Endothelial cell of umbilical vein (primary cell): ENCODE measurements around the gene CLASRP. TPM values are rescaled to one million over a fixed set of nuclear protein-coding genes. Genes with fewer than 3 reads are reported as not detected.
A peak's percentile ranks its signal among the peaks of the same experiment; 100 is the strongest.

Experiments
- BruUV-seq: library from RNA; stranded (reverse); fragments of 400-500 nt; replicated peaks from 2 replicates; lab custom pipeline; 2021; lab: Mats Ljungman, UMichigan
- CTCF ChIA-PET: fragments of 300-600, 350-600 bp; sonication (Branson Sonifier 250); formaldehyde crosslinking; loops from one replicate; lab custom pipeline; 2021; ENCODE audit warnings: antibody characterized with exemption, inconsistent platforms; lab: Charles Lee
- POLR2A ChIA-PET: fragments of 300-600, 350-600 bp; sonication (Branson Sonifier 250); formaldehyde crosslinking; loops from one replicate; lab custom pipeline; 2021; ENCODE audit warnings: antibody characterized with exemption, inconsistent platforms; lab: Charles Lee
- DNase-seq: peaks from one replicate; pipeline ENCODE4 v3.0.0-alpha.2; 2011; ENCODE audit warnings: low read depth, low spot score
- FAIRE-seq: peaks from 2 replicates; lab custom pipeline; 2011; peaks lifted over from hg19 to GRCh38; lab: Jason Lieb, UNC
- H2AFZ ChIP-seq: 2 replicates; pipeline ENCODE4 v1.6.0; 2012; ENCODE audit warnings: low read depth, low read length, control low read depth, inconsistent platforms
- H3K27ac ChIP-seq: 2 replicates; pipeline ENCODE4 v1.5.1; 2011; ENCODE audit warnings: low read depth, mild to moderate bottlenecking, control low read depth, low read length, moderate library complexity; ENCODE audit not compliant: insufficient read depth
- H3K27me3 ChIP-seq, 2 experiments: 2 replicates each; pipeline versions ENCODE4 v1.6.0 to v1.6.1; 2011; ENCODE audit warnings: low read length in 2 of 2, mixed read lengths in 1 of 2; ENCODE audit not compliant: control insufficient read depth in 2 of 2, insufficient read depth in 2 of 2
- H3K36me3 ChIP-seq, 2 experiments: 2 replicates in 1 of 2; 3 replicates in 1 of 2; pipeline ENCODE4 v1.5.1; 2011; ENCODE audit warnings: low read length in 2 of 2, mild to moderate bottlenecking in 1 of 2, moderate library complexity in 1 of 2; ENCODE audit not compliant: control insufficient read depth in 2 of 2, insufficient read depth in 2 of 2; ENCODE audit errors: extremely low read depth in 1 of 2
- H3K4me1 ChIP-seq: 3 replicates; pipeline ENCODE4 v1.5.1; 2011; ENCODE audit warnings: mild to moderate bottlenecking, low read length; ENCODE audit not compliant: control insufficient read depth, insufficient read depth; ENCODE audit errors: extremely low read depth
- H3K4me2 ChIP-seq: 2 replicates; pipeline ENCODE4 v1.6.1; 2011; ENCODE audit warnings: low read length, control low read depth, mixed read lengths; ENCODE audit not compliant: insufficient read depth
- H3K4me3 ChIP-seq, 3 experiments: fragments of 200-600 bp in 1 of 3; sonication (generic), shearing (Covaris generic) in 1 of 3; replicated peaks in 1 of 3; 2 replicates each; pipeline ENCODE4 v1.5.1; 2011 to 2016; ENCODE audit warnings: control low read depth in 3 of 3, low read length in 3 of 3, mild to moderate bottlenecking in 2 of 3, inconsistent platforms in 1 of 3, low read depth in 1 of 3, moderate library complexity in 1 of 3; ENCODE audit not compliant: insufficient read depth in 1 of 3
- H3K79me2 ChIP-seq: 2 replicates; pipeline ENCODE4 v1.6.0; 2012; ENCODE audit warnings: low read length, inconsistent platforms; ENCODE audit not compliant: control insufficient read depth, insufficient read depth
- H3K9ac ChIP-seq: replicated peaks from 2 replicates; pipeline ENCODE3; 2011; ENCODE audit warnings: low read length, control low read depth; ENCODE audit not compliant: insufficient read depth; ENCODE audit errors: extremely low read depth
- H3K9me1 ChIP-seq: replicated peaks from 3 replicates; pipeline ENCODE4 v1.6.0; 2011; ENCODE audit warnings: mild to moderate bottlenecking, low read length; ENCODE audit not compliant: control insufficient read depth, insufficient read depth; ENCODE audit errors: extremely low read depth
- H3K9me3 ChIP-seq: replicated peaks from 2 replicates; pipeline ENCODE4 v1.5.1; 2012; ENCODE audit warnings: low read length, inconsistent platforms; ENCODE audit not compliant: control insufficient read depth, insufficient read depth
- H4K20me1 ChIP-seq: replicated peaks from 2 replicates; pipeline ENCODE3; 2011; ENCODE audit warnings: mild to moderate bottlenecking, low read length; ENCODE audit not compliant: control insufficient read depth, insufficient read depth; ENCODE audit errors: extremely low read depth
- FOS ChIP-seq: IDR thresholded peaks from 2 replicates; pipeline ENCODE4 v1.6.1; 2011; ENCODE audit warnings: mild to moderate bottlenecking, low read length, moderate library complexity, borderline replicate concordance; ENCODE audit not compliant: insufficient read depth
- GATA2 ChIP-seq: IDR thresholded peaks from 2 replicates; pipeline ENCODE4 v1.7.0; 2011; ENCODE audit warnings: low read depth, mild to moderate bottlenecking, moderate library complexity, mixed read lengths, low read length; ENCODE audit not compliant: insufficient read length, insufficient read depth
- POLR2A ChIP-seq: IDR thresholded peaks from 2 replicates; pipeline ENCODE4 v1.6.1; 2012; ENCODE audit warnings: low read depth, mild to moderate bottlenecking, control low read depth, low read length
- POLR2AphosphoS5 ChIP-seq: IDR thresholded peaks from 2 replicates; pipeline ENCODE4 v1.6.1; 2012; ENCODE audit warnings: low read depth, mild to moderate bottlenecking, control low read depth, low read length, moderate library complexity; ENCODE audit not compliant: insufficient read depth
- dilution Hi-C: fragments of 300-500 bp; cut with MboI; formaldehyde crosslinking; loops from one replicate; pipeline ENCODE4 v1.15.0; 2019; ENCODE audit warnings: low sequenced_read_pairs; ENCODE audit not compliant: extremely low pct_ligation_motif_present
- intact Hi-C: fragments of 100-400 bp; cut with micrococcal nuclease; formaldehyde crosslinking; loops from one replicate; pipeline ENCODE4 v1.10.0; 2022
- polyA plus RNA-seq, 4 experiments: library from polyadenylated mRNA; depleted of rRNA in 3 of 4; stranded (reverse) in 3 of 4; unstranded in 1 of 4; fragments of >200 nt; gene quantifications; 2 replicates each; pipeline versions ENCODE4 v1.2.1 to v1.2.3, GENCODE V29; 2011 to 2012; ENCODE audit warnings: missing spikeins in 1 of 4
- total RNA-seq: library from RNA; stranded (reverse); gene quantifications from 2 replicates; pipeline ENCODE4 v1.2.3, GENCODE V29; 2021
- TF ChIP-seq, protein P1 (sequence below): IDR thresholded peaks from 2 replicates; pipeline ENCODE4 v1.6.1; 2011; ENCODE audit not compliant: insufficient read depth, insufficient read length
- TF ChIP-seq, protein P2 (sequence below), 2 donors: IDR thresholded peaks; 1 replicate in 1 of 2; 2 replicates in 1 of 2; pipeline ENCODE4 v1.5.1; 2011; ENCODE audit warnings: low read length in 2 of 2, mild to moderate bottlenecking in 2 of 2, moderate library complexity in 2 of 2, control low read depth in 1 of 2, inconsistent platforms in 1 of 2, low read depth in 1 of 2; ENCODE audit not compliant: insufficient read depth in 1 of 2; ENCODE audit errors: extremely low read depth in 1 of 2

The CLASRP gene
- total and polyA plus RNA-seq, 2 donors (not counting 3 experiments of a cell fraction or from before 2014, with no cell fraction given), result 40.7 to 70.7 TPM

DNA sequence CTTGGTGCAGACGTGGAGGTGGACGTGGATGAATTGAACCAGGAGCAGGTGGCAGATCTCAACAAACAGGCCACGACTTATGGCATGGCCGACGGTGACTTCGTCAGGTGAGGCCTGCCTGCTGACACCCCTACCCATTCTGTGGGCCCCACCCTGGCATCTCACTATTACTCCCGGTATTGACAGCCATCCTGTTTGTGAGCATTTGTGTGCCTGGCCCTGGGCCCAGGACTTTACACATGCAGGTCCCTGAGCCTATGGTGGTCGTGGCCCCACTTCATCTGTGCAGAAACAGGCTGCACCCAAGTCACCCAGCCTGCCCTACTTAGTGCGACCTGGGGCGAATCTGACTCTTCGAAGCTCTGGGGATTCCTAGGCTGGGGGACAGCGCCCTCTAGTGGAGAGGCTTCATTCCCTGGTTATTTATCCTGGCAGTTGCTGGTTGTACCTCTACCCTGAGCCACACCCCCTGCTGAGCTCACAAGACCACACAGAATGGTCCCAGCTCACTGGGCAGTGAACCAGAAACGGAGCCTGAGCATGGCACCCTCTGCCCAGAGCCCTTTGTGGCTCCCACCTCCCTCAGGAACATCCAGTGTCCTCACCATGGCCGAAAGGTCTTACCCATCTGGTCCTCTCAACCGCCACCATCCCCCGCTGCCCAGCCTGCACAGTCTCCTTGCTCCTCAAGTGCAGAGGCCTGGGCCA, 20.6 kb downstream of the CLASRP start:
- Histone ChIP-seq H3K4me1 (no peaks in the 10 kb centered on the region), H3K9ac (no peak overlapping the region), H3K4me2 (no peak overlapping the region), H2AFZ (no peak overlapping the region), H3K9me1 (no peaks in the 10 kb centered on the region), H3K27me3 (no peaks in the 10 kb centered on the region), H3K4me3 (no peak overlapping the region), H3K27ac (no peak overlapping the region), H3K79me2 (no peaks in the 10 kb centered on the region), H3K9me3 (no peaks in the 10 kb centered on the region), H4K20me1 (no peaks in the 10 kb centered on the region), H3K36me3 (peaks cover 18 to 71% of the 10 kb centered on the region in 2 experiments)
- intact Hi-C loops, result loop anchor here (1.0 kb wide), 2 partner anchors 42 to 70 kb away; no protein-coding TSS in a partner anchor
- ChIA-PET POLR2A (no interaction called here), CTCF (interaction anchor here (0.6 to 2.5 kb wide), 35 partner anchors 8 to 285 kb away, joined by 3 to 31 read pairs (median 7); partner anchors contain the start of genes APOE, CLASRP, GEMIN7 and PPP1R37)
- DNase-seq (peak; percentile 75), FAIRE-seq (peak; percentile 93)
- no TSS peak for BruUV-seq
- dilution Hi-C loops, result no loop called here
- TF ChIP-seq, protein P1, sequence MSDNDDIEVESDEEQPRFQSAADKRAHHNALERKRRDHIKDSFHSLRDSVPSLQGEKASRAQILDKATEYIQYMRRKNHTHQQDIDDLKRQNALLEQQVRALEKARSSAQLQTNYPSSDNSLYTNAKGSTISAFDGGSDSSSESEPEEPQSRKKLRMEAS, result no peak
- TF ChIP-seq, protein P2, sequence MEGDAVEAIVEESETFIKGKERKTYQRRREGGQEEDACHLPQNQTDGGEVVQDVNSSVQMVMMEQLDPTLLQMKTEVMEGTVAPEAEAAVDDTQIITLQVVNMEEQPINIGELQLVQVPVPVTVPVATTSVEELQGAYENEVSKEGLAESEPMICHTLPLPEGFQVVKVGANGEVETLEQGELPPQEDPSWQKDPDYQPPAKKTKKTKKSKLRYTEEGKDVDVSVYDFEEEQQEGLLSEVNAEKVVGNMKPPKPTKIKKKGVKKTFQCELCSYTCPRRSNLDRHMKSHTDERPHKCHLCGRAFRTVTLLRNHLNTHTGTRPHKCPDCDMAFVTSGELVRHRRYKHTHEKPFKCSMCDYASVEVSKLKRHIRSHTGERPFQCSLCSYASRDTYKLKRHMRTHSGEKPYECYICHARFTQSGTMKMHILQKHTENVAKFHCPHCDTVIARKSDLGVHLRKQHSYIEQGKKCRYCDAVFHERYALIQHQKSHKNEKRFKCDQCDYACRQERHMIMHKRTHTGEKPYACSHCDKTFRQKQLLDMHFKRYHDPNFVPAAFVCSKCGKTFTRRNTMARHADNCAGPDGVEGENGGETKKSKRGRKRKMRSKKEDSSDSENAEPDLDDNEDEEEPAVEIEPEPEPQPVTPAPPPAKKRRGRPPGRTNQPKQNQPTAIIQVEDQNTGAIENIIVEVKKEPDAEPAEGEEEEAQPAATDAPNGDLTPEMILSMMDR (IDR thresholded peaks at IDR 0.05; ENCODE audit: extremely low read depth in 1 of 2, insufficient read depth in 1 of 2, low read depth in 1 of 2, low read length in 2 of 2), result peak; percentile 80 to 84
- TF ChIP-seq GATA2 (no peak), POLR2A (peak; percentile 31), FOS (no peak), POLR2AphosphoS5 (no peak)
